GM12872 (cell line): ENCODE data around the gene RGS3.

Experiments used
- TF ChIP-seq, protein P1 (sequence below): IDR thresholded peaks from 3 replicates; pipeline ENCODE4 v1.5.1; 2011; ENCODE audit warnings: low read depth, mild to moderate bottlenecking, low read length, moderate library complexity; ENCODE audit not compliant: insufficient read depth

The RGS3 gene

DNA sequence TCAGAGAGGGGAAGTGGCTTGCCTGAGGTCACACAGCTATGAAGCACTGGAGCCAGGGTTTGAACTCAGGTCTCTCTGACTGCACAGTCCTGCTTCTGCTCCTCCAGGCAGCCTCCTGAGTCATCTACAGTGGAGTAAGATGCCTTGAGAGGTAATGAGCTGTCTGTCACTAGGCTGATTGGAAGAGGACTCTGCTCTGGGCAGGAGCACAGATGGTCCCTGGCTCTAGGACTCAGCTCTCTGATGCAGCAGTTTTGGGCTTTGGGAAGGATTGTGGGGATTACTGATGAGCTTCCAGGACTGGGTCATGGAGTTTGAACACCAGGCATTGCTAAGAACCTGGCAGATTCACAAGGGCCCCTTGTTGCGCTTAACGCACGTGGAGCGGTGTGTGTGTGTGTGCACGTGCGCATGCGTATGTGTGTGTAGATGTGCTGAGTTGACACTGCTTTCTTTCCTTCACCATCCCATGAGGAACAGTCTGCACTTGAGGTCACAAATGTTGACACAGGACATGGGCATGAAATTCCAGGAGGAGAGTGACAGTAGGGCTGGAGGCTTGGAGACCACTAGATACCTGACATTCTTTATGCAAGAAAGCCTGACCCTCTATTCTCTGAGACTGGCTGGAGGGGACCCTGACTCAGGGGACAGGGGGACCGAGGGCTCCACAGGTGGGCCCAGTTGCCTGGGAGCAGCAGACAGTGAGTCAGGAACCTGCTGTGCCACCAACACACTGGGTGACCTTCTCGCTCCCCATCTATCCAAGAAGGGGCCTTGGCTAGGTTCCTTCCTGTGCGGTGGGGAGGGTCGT, 170.5 kb downstream of the RGS3 start:
- TF ChIP-seq, protein P1, sequence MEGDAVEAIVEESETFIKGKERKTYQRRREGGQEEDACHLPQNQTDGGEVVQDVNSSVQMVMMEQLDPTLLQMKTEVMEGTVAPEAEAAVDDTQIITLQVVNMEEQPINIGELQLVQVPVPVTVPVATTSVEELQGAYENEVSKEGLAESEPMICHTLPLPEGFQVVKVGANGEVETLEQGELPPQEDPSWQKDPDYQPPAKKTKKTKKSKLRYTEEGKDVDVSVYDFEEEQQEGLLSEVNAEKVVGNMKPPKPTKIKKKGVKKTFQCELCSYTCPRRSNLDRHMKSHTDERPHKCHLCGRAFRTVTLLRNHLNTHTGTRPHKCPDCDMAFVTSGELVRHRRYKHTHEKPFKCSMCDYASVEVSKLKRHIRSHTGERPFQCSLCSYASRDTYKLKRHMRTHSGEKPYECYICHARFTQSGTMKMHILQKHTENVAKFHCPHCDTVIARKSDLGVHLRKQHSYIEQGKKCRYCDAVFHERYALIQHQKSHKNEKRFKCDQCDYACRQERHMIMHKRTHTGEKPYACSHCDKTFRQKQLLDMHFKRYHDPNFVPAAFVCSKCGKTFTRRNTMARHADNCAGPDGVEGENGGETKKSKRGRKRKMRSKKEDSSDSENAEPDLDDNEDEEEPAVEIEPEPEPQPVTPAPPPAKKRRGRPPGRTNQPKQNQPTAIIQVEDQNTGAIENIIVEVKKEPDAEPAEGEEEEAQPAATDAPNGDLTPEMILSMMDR, result no peak

DNA sequence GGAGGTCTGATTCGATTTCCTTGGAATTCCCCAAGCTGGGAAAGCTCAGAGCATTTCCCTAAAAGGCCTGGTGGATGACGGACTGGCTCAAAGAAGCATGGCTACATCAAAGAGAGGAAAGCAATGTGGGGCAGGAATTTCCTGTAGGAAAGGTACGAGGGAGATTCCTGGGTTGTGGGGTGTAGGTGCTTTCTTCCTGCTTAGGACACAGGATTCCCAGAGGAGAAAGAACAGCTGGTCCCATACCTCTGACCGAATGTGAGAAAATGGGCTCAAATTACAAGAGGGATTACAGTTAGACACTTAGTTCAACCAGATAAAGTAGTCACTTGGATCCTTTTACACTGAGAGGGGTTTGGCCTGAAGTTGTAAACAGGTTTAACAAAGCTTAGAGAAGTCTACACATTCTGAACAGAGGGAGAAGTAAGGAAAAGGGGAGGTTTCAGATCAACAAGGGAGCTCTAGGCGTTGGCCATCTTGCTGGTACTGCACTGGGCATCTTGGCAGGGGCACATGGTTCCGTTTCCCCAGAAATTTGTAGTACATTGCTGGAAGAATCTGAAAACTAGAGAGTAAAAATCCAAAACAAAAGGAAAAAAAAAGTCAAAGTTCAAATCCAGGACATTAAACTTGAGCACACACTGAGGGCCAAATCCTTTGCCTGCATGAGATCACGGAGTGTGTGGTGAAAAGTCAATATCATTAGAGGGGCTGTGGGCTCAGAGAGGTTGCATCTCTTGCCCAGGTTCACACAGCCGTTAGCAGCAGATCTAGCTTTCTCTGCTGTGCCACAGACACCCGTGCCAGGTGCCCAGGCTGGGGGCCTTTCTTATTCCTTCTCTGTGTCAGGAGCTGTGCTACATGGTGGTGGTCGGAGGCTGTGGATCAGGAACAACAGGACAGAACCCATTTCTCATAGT, 171.3 kb downstream of the RGS3 start:
- TF ChIP-seq, protein P1, result no peak

DNA sequence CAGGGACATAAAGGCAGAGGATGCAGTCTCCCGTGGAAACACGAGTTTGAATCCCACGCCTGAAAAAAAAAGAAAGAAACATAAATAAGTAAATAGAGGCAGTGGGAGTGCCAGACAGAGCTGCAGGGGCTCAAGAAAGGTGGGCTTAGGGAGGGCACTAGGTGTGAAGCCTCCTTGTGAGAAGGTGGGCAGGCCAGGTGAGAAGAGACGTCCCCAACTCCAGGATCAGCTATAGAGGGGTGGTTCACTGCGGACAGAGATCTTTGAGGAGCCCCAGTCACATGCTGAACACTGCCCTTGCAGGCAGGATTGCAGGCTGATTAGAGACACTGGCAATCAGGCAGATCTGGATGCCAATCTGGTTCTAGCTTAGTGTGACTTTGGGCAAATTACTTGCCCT, 172.1 kb downstream of the RGS3 start:
- TF ChIP-seq, protein P1, result no peak

DNA sequence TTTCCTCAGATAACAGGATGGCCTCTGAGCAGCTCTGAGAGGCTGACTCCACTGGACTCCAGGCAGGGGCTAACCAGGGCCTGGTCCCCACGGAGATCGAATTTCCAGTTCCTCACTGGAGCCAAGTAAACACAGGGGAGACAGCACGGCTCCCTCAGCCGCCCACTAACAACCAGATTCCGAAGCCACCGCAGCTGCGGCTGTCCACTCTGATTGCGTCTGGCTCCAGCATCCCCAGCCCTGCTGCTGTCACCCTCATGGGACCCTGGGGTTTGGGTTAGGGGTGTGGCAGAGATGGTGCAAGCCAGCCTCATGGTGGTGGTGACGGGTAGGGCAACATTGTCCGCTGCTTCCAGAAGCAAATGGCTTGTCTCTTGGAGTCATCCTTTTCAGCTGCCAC, 172.6 kb downstream of the RGS3 start:
- TF ChIP-seq, protein P1, result no peak

DNA sequence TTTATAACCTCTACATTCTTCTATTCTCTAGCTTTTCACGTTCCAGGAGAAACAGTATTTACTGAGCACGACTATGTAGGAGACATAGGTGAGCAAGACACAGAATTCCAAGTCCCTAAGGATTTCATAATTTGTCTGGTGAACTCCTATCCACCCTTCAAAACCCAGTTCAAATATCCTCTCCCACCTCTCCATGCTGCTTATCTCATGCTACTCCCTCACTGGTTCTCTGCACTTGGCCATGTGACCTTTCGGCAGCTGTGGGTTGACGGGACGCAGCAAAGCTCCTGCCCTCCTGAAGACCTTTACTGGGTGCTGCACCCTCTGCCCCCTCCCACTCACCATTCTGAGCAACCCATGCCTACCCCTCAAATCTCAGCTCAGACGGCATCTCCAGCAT, 173.2 kb downstream of the RGS3 start:
- TF ChIP-seq, protein P1, result no peak

DNA sequence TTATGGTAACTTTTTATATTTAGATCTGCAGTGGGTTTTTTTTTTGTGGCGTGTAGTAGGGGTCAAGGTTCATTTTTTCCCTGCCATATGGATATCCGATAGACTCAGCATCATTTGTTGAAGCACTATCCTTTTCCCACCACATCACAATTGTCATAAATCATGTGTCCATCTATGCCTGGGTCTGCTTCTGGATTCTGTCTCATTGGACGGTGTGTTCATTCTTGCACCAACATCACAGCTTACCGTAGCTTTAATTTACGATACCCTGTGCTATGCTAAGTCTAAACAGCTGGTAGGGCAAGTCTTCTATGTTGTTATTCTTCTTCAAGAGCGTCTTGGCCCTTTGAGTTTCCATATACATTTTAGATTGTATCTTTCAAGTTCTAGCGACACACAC, 175.0 kb downstream of the RGS3 start:
- TF ChIP-seq, protein P1, result no peak

DNA sequence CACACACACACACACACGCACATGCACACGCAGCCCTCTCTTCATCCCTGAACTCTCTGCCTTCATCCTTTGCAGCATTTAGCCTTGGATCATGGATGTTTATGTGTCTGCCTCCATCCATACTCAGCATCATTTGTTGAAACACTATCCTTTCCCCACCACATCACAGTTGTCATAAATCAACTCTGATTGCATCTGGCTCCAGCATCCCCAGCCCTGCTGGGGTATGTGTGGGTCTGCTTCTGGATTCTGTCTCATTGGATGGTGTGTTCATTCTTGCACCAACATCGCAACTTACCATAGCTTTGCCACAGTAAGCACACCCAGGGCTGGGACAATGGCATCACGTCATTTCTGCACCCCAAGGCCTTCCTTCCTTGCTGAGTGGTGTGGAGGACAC, 175.4 kb downstream of the RGS3 start:
- TF ChIP-seq, protein P1, result no peak
